ENCODE measurements around the gene IQGAP1.
"Not testable (repeated sequence)": the region's sequence is repeated elsewhere in the genome, so short reads cannot be mapped to it uniquely, and the experiment has no call there.

Gene IQGAP1

GRCh38 chr15:90387534-90388461, at the start of gene IQGAP1:
IQGAP1 (plus strand) TSS chr15:90388242; CDS start chr15:90388342, 100 bp downstream.
- DNase-seq: peak; percentile 27 to 97 (median 90)

GRCh38 chr15:90338532-90338931, 49.5 kb upstream of the IQGAP1 start:
- DNase-seq: no peak

GRCh38 chr15:90340345-90340744, 47.7 kb upstream of the IQGAP1 start:
- DNase-seq: no peak

GRCh38 chr15:90343302-90343790, 44.7 kb upstream of the IQGAP1 start:
- DNase-seq: no peak

- DNase-seq: no peak
Observed at GRCh38 chr15:90344662-90345061, 43.4 kb upstream of the IQGAP1 start.

- no peak for DNase-seq
Observed at GRCh38 chr15:90345857-90346256, 42.2 kb upstream of the IQGAP1 start.

- DNase-seq: not testable (repeated sequence)
Observed at GRCh38 chr15:90347431-90348065, 40.5 kb upstream of the IQGAP1 start.

- DNase-seq: no peak
Observed at GRCh38 chr15:90348456-90348855, 39.6 kb upstream of the IQGAP1 start.

GRCh38 chr15:90349072-90349471, 39.0 kb upstream of the IQGAP1 start:
- DNase-seq: no peak

- no peak for DNase-seq
Observed at GRCh38 chr15:90349821-90350220, 38.2 kb upstream of the IQGAP1 start.

- DNase-seq: peak in 1 of 56 donors; percentile 38
Observed at GRCh38 chr15:90351479-90352106, 36.4 kb upstream of the IQGAP1 start.

GRCh38 chr15:90352107-90352893, 35.7 kb upstream of the IQGAP1 start, which contains the start of gene ZNF774:
ZNF774 (plus strand) TSS chr15:90352284; CDS start chr15:90354661, 2,377 bp downstream.
- DNase-seq: peak in 55 of 56 donors; percentile 6 to 94 (median 80)

GRCh38 chr15:90354986-90355385, 33.1 kb upstream of the IQGAP1 start:
- no peak for DNase-seq

GRCh38 chr15:90358124-90359033, 29.7 kb upstream of the IQGAP1 start:
- DNase-seq: no peak

- DNase-seq: no peak
Observed at GRCh38 chr15:90360746-90361145, 27.3 kb upstream of the IQGAP1 start.

- DNase-seq: peak in 6 of 56 donors; percentile 1 to 22 (median 5)
Observed at GRCh38 chr15:90362936-90363212, 25.2 kb upstream of the IQGAP1 start.

GRCh38 chr15:90364251-90364650, 23.8 kb upstream of the IQGAP1 start:
- no peak for DNase-seq

GRCh38 chr15:90365414-90366055, 22.5 kb upstream of the IQGAP1 start:
- DNase-seq: no peak

GRCh38 chr15:90367576-90367975, 20.5 kb upstream of the IQGAP1 start:
- DNase-seq: no peak

GRCh38 chr15:90375071-90375470, 13.0 kb upstream of the IQGAP1 start:
- no peak for DNase-seq
